B cell (primary cell): Measurements from ENCODE around the gene RTL1.

Experiments
- CTCF ChIP-seq: fragments of 200-600 bp; IDR thresholded peaks from one replicate; pipeline ENCODE4 v1.8.0; 2022; ENCODE audit warnings: antibody characterized with exemption, mild to moderate bottlenecking
- EZH2 ChIP-seq: IDR thresholded peaks from 2 replicates; pipeline ENCODE4 v1.6.1; 2012; ENCODE audit warnings: borderline replicate concordance, low read depth, mild to moderate bottlenecking, moderate library complexity, low read length; ENCODE audit not compliant: insufficient read depth, poor library complexity, severe bottlenecking

DNA sequence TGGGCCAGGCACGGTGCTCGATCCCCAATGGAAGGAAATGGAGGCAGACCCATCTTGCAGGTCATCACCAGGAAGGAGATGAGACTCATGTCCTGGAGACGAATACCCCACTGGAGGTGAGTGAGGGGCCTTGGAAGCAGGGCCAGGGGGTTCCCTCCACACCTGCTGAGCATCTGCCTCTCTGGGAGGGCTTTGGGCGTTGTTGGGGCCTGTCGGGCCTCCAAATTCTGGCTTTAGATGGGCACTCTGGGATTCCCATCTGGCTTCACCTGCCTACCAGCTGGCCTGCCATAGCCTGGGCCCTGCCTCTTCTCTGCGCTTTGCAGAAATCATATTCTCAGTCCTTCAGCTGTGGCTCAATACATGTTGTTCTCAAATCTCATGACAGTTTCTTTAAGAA is 13.9 kb downstream of the RTL1 start:
- TF ChIP-seq CTCF (no peak), EZH2 (no peak)
